ENCODE measurements around the gene ZNF474. TPM values are rescaled to one million over a fixed set of nuclear protein-coding genes. Genes with fewer than 3 reads are reported as not detected.

The ZNF474 gene
- total RNA-seq, result 1 to 10 TPM in 1 of 2 donors, not detected in 1; 1.7 TPM

- DNase-seq (ENCODE audit: low spot score), result peak; percentile 22
- H3K4me3 ChIP-seq, result no peak within 1 kb of the TSS
Observed at GRCh38 chr5:122129306-122129705, at the start of gene ZNF474. ZNF474 (plus strand) TSS chr5:122129546; CDS start chr5:122151991, 22,445 bp downstream.

GRCh38 chr5:122081541-122081940, 47.8 kb upstream of the ZNF474 start:
- Histone ChIP-seq H3K36me3 (no peaks in the 10 kb centered on the region), H3K4me3 (no peak overlapping the region), H3K27ac (no peak overlapping the region), H3K27me3 (replicated peaks; ENCODE audit: insufficient read depth) (no peaks in the 10 kb centered on the region), H3K9me3 (no peaks in the 10 kb centered on the region), H3K4me1 (replicated peaks) (no peaks in the 10 kb centered on the region)
- DNase-seq (ENCODE audit: low spot score), result no peak
- intact Hi-C loops (cut with DNase I), result no loop called here
- TF ChIP-seq POLR2AphosphoS5 (IDR thresholded peaks at IDR 0.05), result no peak
- TF ChIP-seq POLR2A (IDR thresholded peaks at IDR 0.05), result no peak
- TF ChIP-seq, protein P1, sequence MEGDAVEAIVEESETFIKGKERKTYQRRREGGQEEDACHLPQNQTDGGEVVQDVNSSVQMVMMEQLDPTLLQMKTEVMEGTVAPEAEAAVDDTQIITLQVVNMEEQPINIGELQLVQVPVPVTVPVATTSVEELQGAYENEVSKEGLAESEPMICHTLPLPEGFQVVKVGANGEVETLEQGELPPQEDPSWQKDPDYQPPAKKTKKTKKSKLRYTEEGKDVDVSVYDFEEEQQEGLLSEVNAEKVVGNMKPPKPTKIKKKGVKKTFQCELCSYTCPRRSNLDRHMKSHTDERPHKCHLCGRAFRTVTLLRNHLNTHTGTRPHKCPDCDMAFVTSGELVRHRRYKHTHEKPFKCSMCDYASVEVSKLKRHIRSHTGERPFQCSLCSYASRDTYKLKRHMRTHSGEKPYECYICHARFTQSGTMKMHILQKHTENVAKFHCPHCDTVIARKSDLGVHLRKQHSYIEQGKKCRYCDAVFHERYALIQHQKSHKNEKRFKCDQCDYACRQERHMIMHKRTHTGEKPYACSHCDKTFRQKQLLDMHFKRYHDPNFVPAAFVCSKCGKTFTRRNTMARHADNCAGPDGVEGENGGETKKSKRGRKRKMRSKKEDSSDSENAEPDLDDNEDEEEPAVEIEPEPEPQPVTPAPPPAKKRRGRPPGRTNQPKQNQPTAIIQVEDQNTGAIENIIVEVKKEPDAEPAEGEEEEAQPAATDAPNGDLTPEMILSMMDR (IDR thresholded peaks at IDR 0.05), result no peak
- WGBS, result 78% methylated on average over 2 of the region's 2 CpGs

More at GRCh38 chr5:122129306-122129705, at the start of gene ZNF474:
- WGBS, result 15% methylated on average over 4 of the region's 4 CpGs
- no peak for TF ChIP-seq POLR2AphosphoS5 (IDR thresholded peaks at IDR 0.05)
- no peak for TF ChIP-seq POLR2A (IDR thresholded peaks at IDR 0.05)
- TF ChIP-seq, protein P1 (IDR thresholded peaks at IDR 0.05), result no peak
- Histone ChIP-seq H3K27ac (no peak within 1 kb of the TSS), H3K9me3 (no peaks in the 10 kb centered on the region), H3K36me3 (no peaks in the 10 kb centered on the region), H3K4me1 (replicated peaks) (no peaks in the 10 kb centered on the region), H3K27me3 (replicated peaks; ENCODE audit: insufficient read depth) (no peaks in the 10 kb centered on the region)
- intact Hi-C loops (cut with DNase I), result no loop called here

- Histone ChIP-seq H3K36me3 (no peaks in the 10 kb centered on the region), H3K4me3 (no peak overlapping the region), H3K4me1 (replicated peaks) (no peaks in the 10 kb centered on the region), H3K27me3 (replicated peaks; ENCODE audit: insufficient read depth) (no peaks in the 10 kb centered on the region), H3K9me3 (no peaks in the 10 kb centered on the region), H3K27ac (no peak overlapping the region)
- DNase-seq (ENCODE audit: low spot score), result no peak
- 88% methylated on average over 1 of the region's 1 CpG for WGBS
- intact Hi-C loops (cut with DNase I), result no loop called here
- TF ChIP-seq, protein P1 (IDR thresholded peaks at IDR 0.05), result no peak
- TF ChIP-seq POLR2A (IDR thresholded peaks at IDR 0.05) (no peak), POLR2AphosphoS5 (IDR thresholded peaks at IDR 0.05) (no peak)
Observed at GRCh38 chr5:122083535-122083934, 45.8 kb upstream of the ZNF474 start.

- no peak for DNase-seq (ENCODE audit: low spot score)
- H3K4me1 ChIP-seq (replicated peaks), result no peaks in the 10 kb centered on the region
- H3K4me3 ChIP-seq, result no peak overlapping the region
- no peaks in the 10 kb centered on the region for H3K27me3 ChIP-seq (replicated peaks; ENCODE audit: insufficient read depth)
- WGBS, result 55% methylated on average over 3 of the region's 3 CpGs
- H3K9me3 ChIP-seq, result no peaks in the 10 kb centered on the region
- TF ChIP-seq POLR2A (IDR thresholded peaks at IDR 0.05) (no peak), POLR2AphosphoS5 (IDR thresholded peaks at IDR 0.05) (no peak)
- TF ChIP-seq, protein P1 (IDR thresholded peaks at IDR 0.05), result no peak
- intact Hi-C loops (cut with DNase I), result no loop called here
- H3K27ac ChIP-seq, result no peak overlapping the region
- no peaks in the 10 kb centered on the region for H3K36me3 ChIP-seq
Observed at GRCh38 chr5:122085041-122085440, 44.3 kb upstream of the ZNF474 start.

Data from prostate gland (tissue), 2 donors.